H1 (cell line): Measurements from ENCODE around the gene COL6A1. TPM values are rescaled to one million over a fixed set of nuclear protein-coding genes. Genes with fewer than 3 reads are reported as not detected.

Source experiments
- CTCF ChIA-PET: fragments of 300-600 bp; sonication (Branson Sonifier 250); formaldehyde crosslinking; loops from one replicate; lab custom pipeline; 2021; ENCODE audit not compliant: partially characterized antibody; lab: Charles Lee
- POLR2A ChIA-PET: fragments of 300-600 bp; sonication (Branson Sonifier 250); formaldehyde crosslinking; loops from one replicate; lab custom pipeline; 2021; ENCODE audit warnings: inconsistent platforms; ENCODE audit not compliant: partially characterized antibody; lab: Charles Lee
- DNase-seq, 2 experiments: peaks; one replicate each; pipeline versions ENCODE4 v3.0.0 to v3.0.0-alpha.2; 2010 to 2022; ENCODE audit warnings: low spot score in 2 of 2, low read depth in 1 of 2, mixed read lengths in 1 of 2
- FAIRE-seq: peaks from 2 replicates; lab custom pipeline; 2011; peaks lifted over from hg19 to GRCh38; lab: Jason Lieb, UNC
- H2AFZ ChIP-seq: 2 replicates; pipeline ENCODE4 v1.8.1; 2012; ENCODE audit warnings: low read length, inconsistent platforms
- H2AK5ac ChIP-seq: 2 replicates; pipeline ENCODE4 v1.6.1; 2013; ENCODE audit warnings: low read depth, low read length
- H2BK120ac ChIP-seq: replicated peaks from 2 replicates; pipeline ENCODE3; 2013; ENCODE audit warnings: low read depth, low read length, inconsistent platforms
- H2BK12ac ChIP-seq: 2 replicates; pipeline ENCODE4 v1.6.1; 2013; ENCODE audit warnings: low read depth, low read length
- H2BK15ac ChIP-seq: 2 replicates; pipeline ENCODE4 v1.6.1; 2013; ENCODE audit warnings: low read length
- H2BK20ac ChIP-seq: 2 replicates; pipeline ENCODE4 v1.6.1; 2013; ENCODE audit warnings: low read length
- H2BK5ac ChIP-seq: 2 replicates; pipeline ENCODE4 v1.6.1; 2013; ENCODE audit warnings: low read depth, low read length
- H3K14ac ChIP-seq: 2 replicates; pipeline ENCODE4 v1.6.1; 2013; ENCODE audit warnings: inconsistent platforms; ENCODE audit not compliant: insufficient read length
- H3K18ac ChIP-seq: 2 replicates; pipeline ENCODE4 v1.6.1; 2013; ENCODE audit warnings: low read length; ENCODE audit errors: extremely low read depth
- H3K23ac ChIP-seq: 2 replicates; pipeline ENCODE4 v1.6.1; 2013; ENCODE audit warnings: inconsistent platforms; ENCODE audit not compliant: insufficient read length
- H3K23me2 ChIP-seq: 2 replicates; pipeline ENCODE4 v1.6.1; 2013; ENCODE audit warnings: low read depth, low read length
- H3K27ac ChIP-seq: 2 replicates; pipeline ENCODE4 v1.6.1; 2011; ENCODE audit warnings: low read depth, low read length, inconsistent platforms
- H3K27me3 ChIP-seq, 4 experiments: replicated peaks in 1 of 4; 1 replicate in 1 of 4; 2 replicates in 3 of 4; pipeline versions ENCODE4 v1.6.1 to v1.8.1; 2011 to 2013; ENCODE audit warnings: low read length in 3 of 4, mild to moderate bottlenecking in 3 of 4, inconsistent platforms in 2 of 4, mixed read lengths in 2 of 4, moderate library complexity in 1 of 4; ENCODE audit not compliant: control insufficient read depth in 3 of 4, insufficient read depth in 3 of 4; ENCODE audit errors: extremely low read depth in 1 of 4
- H3K36me3 ChIP-seq, 4 experiments: 2 replicates each; pipeline versions ENCODE4 v1.6.1 to v1.8.1; 2011 to 2013; ENCODE audit warnings: mild to moderate bottlenecking in 4 of 4, low read length in 3 of 4, moderate library complexity in 2 of 4, control low read depth in 1 of 4, inconsistent platforms in 1 of 4; ENCODE audit not compliant: insufficient read depth in 4 of 4, control insufficient read depth in 2 of 4
- H3K4ac ChIP-seq: replicated peaks from 2 replicates; pipeline ENCODE3; 2013; ENCODE audit warnings: low read length, low read depth, mixed read lengths, inconsistent platforms; ENCODE audit not compliant: insufficient read length
- H3K4me1 ChIP-seq, 4 experiments: replicated peaks in 1 of 4; 1 replicate in 1 of 4; 2 replicates in 3 of 4; pipeline versions ENCODE4 v1.6.1 to v1.8.1; 2011 to 2013; ENCODE audit warnings: low read length in 3 of 4, inconsistent platforms in 2 of 4, mixed read lengths in 1 of 4; ENCODE audit not compliant: insufficient read depth in 4 of 4, control insufficient read depth in 3 of 4
- H3K4me2 ChIP-seq, 2 experiments: 2 replicates each; pipeline versions ENCODE4 v1.6.1 to v1.8.1; 2011 to 2013; ENCODE audit warnings: low read depth in 2 of 2, low read length in 2 of 2, control low read depth in 1 of 2, inconsistent platforms in 1 of 2, mild to moderate bottlenecking in 1 of 2; ENCODE audit not compliant: insufficient read depth in 1 of 2
- H3K4me3 ChIP-seq, 4 experiments: fragments of 200-600, 300-600 bp in 1 of 4; sonication (generic), shearing (Covaris generic), sonication (Bioruptor Twin) in 1 of 4; 2 replicates each; pipeline versions ENCODE4 v1.5.1 to v1.8.1; 2011 to 2016; ENCODE audit warnings: low read length in 4 of 4, low read depth in 3 of 4, control low read depth in 2 of 4, inconsistent platforms in 2 of 4, mild to moderate bottlenecking in 2 of 4, mixed read lengths in 1 of 4, moderate library complexity in 1 of 4; ENCODE audit not compliant: insufficient read depth in 2 of 4; ENCODE audit errors: extremely low read depth in 1 of 4
- H3K56ac ChIP-seq: replicated peaks from 2 replicates; pipeline ENCODE3; 2013; ENCODE audit warnings: low read depth, mild to moderate bottlenecking, mixed read lengths, low read length, inconsistent platforms; ENCODE audit not compliant: insufficient read length
- H3K79me1 ChIP-seq: 2 replicates; pipeline ENCODE4 v1.6.1; 2013; ENCODE audit warnings: low read depth, low read length, control low read depth
- H3K79me2 ChIP-seq, 2 experiments: 2 replicates each; pipeline versions ENCODE4 v1.6.1 to v1.8.1; 2012 to 2013; ENCODE audit warnings: low read length in 2 of 2, mild to moderate bottlenecking in 2 of 2, inconsistent platforms in 1 of 2; ENCODE audit not compliant: insufficient read depth in 2 of 2, control insufficient read depth in 1 of 2
- H3K9ac ChIP-seq, 4 experiments: replicated peaks in 1 of 4; 1 replicate in 1 of 4; 2 replicates in 3 of 4; pipeline versions ENCODE4 v1.6.1 to v1.8.1; 2011 to 2013; ENCODE audit warnings: low read depth in 3 of 4, low read length in 3 of 4, control low read depth in 2 of 4, mild to moderate bottlenecking in 2 of 4, moderate library complexity in 2 of 4, inconsistent platforms in 1 of 4; ENCODE audit errors: extremely low read depth in 1 of 4
- H3K9me3 ChIP-seq, 2 experiments: 2 replicates each; pipeline versions ENCODE4 v1.6.1 to v1.8.1; 2012 to 2013; ENCODE audit warnings: mild to moderate bottlenecking in 2 of 2, moderate library complexity in 2 of 2, control low read depth in 1 of 2, inconsistent platforms in 1 of 2, low read depth in 1 of 2, low read length in 1 of 2, mixed read lengths in 1 of 2; ENCODE audit not compliant: insufficient read depth in 2 of 2
- H4K20me1 ChIP-seq, 2 experiments: replicated peaks in 1 of 2; 2 replicates each; pipeline versions ENCODE3 to v1.8.1; 2011 to 2013; ENCODE audit warnings: inconsistent platforms in 2 of 2, low read length in 2 of 2, mild to moderate bottlenecking in 1 of 2; ENCODE audit not compliant: insufficient read depth in 2 of 2, control insufficient read depth in 1 of 2
- H4K5ac ChIP-seq: 2 replicates; pipeline ENCODE4 v1.6.1; 2013; ENCODE audit warnings: low read length, low read depth, mixed read lengths, inconsistent platforms; ENCODE audit not compliant: insufficient read length
- H4K8ac ChIP-seq: 2 replicates; pipeline ENCODE4 v1.8.0; 2013; ENCODE audit warnings: mild to moderate bottlenecking, moderate library complexity, low read length, inconsistent platforms; ENCODE audit not compliant: insufficient read depth; ENCODE audit errors: extremely low read depth
- H4K91ac ChIP-seq: replicated peaks from 2 replicates; pipeline ENCODE3; 2013; ENCODE audit warnings: low read length, mixed read lengths, inconsistent platforms; ENCODE audit not compliant: insufficient read length
- BACH1 ChIP-seq: IDR thresholded peaks from 2 replicates; pipeline ENCODE4 v1.6.1; 2012; ENCODE audit warnings: low read length, improper control_type of control experiment
- JUND ChIP-seq: IDR thresholded peaks from 2 replicates; pipeline ENCODE4 v1.6.1; 2011; ENCODE audit warnings: mild to moderate bottlenecking, improper control_type of control experiment, low read length
- KDM1A ChIP-seq: fragments of 200-600, 300-600 bp; sonication (generic); IDR thresholded peaks from 2 replicates; pipeline ENCODE4 v1.7.1; 2016; ENCODE audit warnings: mild to moderate bottlenecking, low read length, borderline replicate concordance
- WGBS, 2 experiments: shearing (Covaris generic) in 1 of 2; methylation state at CpG; one replicate each; pipeline versions ENCODE4 v1.1.6 to v1.1.7; 2013 to 2015; ENCODE audit warnings: low lambda C conversion rate in 2 of 2, mixed read lengths in 2 of 2, inconsistent platforms in 1 of 2, low coverage in 1 of 2, missing lambda C conversion rate in 1 of 2; ENCODE audit not compliant: insufficient replicate concordance in 2 of 2, insufficient coverage in 1 of 2, insufficient read length in 1 of 2; ENCODE audit errors: extremely low coverage in 1 of 2, missing lambda C conversion rate in 1 of 2; 5-methylcytosine and 5-hydroxymethylcytosine counted together
- polyA plus RNA-seq, 7 experiments: library from polyadenylated mRNA; depleted of rRNA in 3 of 7; stranded (reverse) in 5 of 7; unstranded in 2 of 7; fragments of >200 nt in 5 of 7; fragments of 200-250 nt in 2 of 7; gene quantifications; 1 replicate in 5 of 7; 2 replicates in 1 of 7; 4 replicates in 1 of 7; pipeline versions ENCODE4 v1.2.1 to v1.2.3, GENCODE V29; 2011 to 2013; ENCODE audit warnings: missing spikeins in 2 of 7, mixed read lengths in 2 of 7
- total RNA-seq: library from RNA; stranded (reverse); fragmentation: NEBNext Ultra II Directional; extraction: Animal tissue kit (Norgen Biotek cat#: 25700); gene quantifications from 2 replicates; pipeline ENCODE4 v1.2.1, GENCODE V29; 2021

The COL6A1 gene
- total and polyA plus RNA-seq, 2 of the 8 experiments (the other 6 are each of a cell fraction or from before 2014, with no cell fraction given): 100 to 115 TPM

- Histone ChIP-seq H3K27ac (no peak overlapping the region), H3K9me3 (no peaks in the 10 kb centered on the region), H2BK12ac (no peak overlapping the region), H3K79me1 (no peaks in the 10 kb centered on the region), H3K27me3 (no peaks in the 10 kb centered on the region), H3K79me2 (no peaks in the 10 kb centered on the region), H3K4me2 (no peak overlapping the region), H3K18ac (no peak overlapping the region), H3K14ac (no peak overlapping the region), H3K4me1 (no peaks in the 10 kb centered on the region), H2AK5ac (no peak overlapping the region), H4K5ac (no peak overlapping the region), H3K56ac (no peak overlapping the region), H2BK15ac (no peak overlapping the region), H2AFZ (no peak overlapping the region), H3K9ac (no peak overlapping the region), H2BK120ac (no peak overlapping the region), H4K8ac (no peak overlapping the region), H3K36me3 (peaks cover 0 to 35% (median 8%) of the 10 kb centered on the region in 4 experiments; a peak in 5 of 8 replicates), H4K20me1 (peaks cover 0 to 2% of the 10 kb centered on the region in 2 experiments), H3K4me3 (no peak overlapping the region), H3K23me2 (no peaks in the 10 kb centered on the region), H2BK20ac (no peak overlapping the region), H3K23ac (no peak overlapping the region), H4K91ac (no peak overlapping the region), H3K4ac (no peak overlapping the region), H2BK5ac (no peak overlapping the region)
- ChIA-PET CTCF (no interaction called here), POLR2A (no interaction called here)
- TF ChIP-seq JUND (no peak), BACH1 (no peak), KDM1A (no peak)
- 96% methylated on average over 12 of the region's 20 CpGs; no CpG with 5 or more reads in 1 of the 2 experiments for WGBS, 2 experiments
- FAIRE-seq (no peak), DNase-seq (peak in 1 of 2 experiments; percentile 41)
Measured at GRCh38 chr21:46005481-46005881, 23.9 kb downstream of the COL6A1 start.
